ENCODE results near the gene CACNA1D. TPM values are rescaled to one million over a fixed set of nuclear protein-coding genes. Genes with fewer than 3 reads are reported as not detected.

CACNA1D gene
- total RNA-seq, 1 donor from 2014 or later: 5.7 TPM

GRCh38 chr3:53519065-53519709 is 24.8 kb downstream of the CACNA1D start:
- Histone ChIP-seq H3K9me3 (ENCODE audit: control insufficient read depth in 3 of 3, low read length in 3 of 3) (no peaks in the 10 kb centered on the region), H3K4me1 (ENCODE audit: control insufficient read depth in 3 of 3, insufficient read depth in 3 of 3, low read length in 3 of 3) (no peaks in the 10 kb centered on the region), H3K36me3 (ENCODE audit: control insufficient read depth in 3 of 3, insufficient read depth in 3 of 3, low read length in 3 of 3) (no peaks in the 10 kb centered on the region), H3K9ac (ENCODE audit: low read depth in 1 of 3, low read length in 3 of 3) (no peak overlapping the region), H3K27ac (ENCODE audit: low read depth, low read length) (no peak overlapping the region), H3K27me3 (ENCODE audit: control insufficient read depth in 3 of 3, insufficient read depth in 3 of 3, low read length in 3 of 3) (peaks cover 0 to 8% (median 4%) of the 10 kb centered on the region in 3 donors), H3K4me3 (ENCODE audit: low read length in 3 of 3) (no peak overlapping the region)

DNA sequence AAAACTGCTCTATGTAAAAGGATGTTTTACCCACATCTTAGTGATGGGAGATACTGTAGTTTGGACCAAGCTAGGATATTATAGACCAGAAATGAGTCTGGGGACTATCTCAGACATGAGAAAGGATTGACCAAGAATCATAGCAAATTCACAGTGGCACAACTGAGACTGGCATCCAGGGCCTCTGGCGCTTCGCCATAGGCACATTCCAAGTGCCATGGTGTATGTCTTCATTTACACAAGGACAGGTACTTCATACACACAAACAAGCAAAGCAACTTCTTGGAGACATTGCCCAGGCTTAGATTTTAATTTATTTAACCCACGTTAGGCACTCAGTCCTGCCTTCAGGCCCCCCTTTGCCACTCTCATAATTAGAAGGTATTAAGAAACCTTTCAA is 28.9 kb downstream of the CACNA1D start:
- H3K4me3 ChIP-seq (ENCODE audit: low read length in 3 of 3): no peak overlapping the region
- H3K36me3 ChIP-seq (ENCODE audit: control insufficient read depth in 3 of 3, insufficient read depth in 3 of 3, low read length in 3 of 3): no peaks in the 10 kb centered on the region
- peaks cover 0 to 8% (median 0%) of the 10 kb centered on the region in 3 donors for H3K27me3 ChIP-seq (ENCODE audit: control insufficient read depth in 3 of 3, insufficient read depth in 3 of 3, low read length in 3 of 3)
- no peaks in the 10 kb centered on the region for H3K9me3 ChIP-seq (ENCODE audit: control insufficient read depth in 3 of 3, low read length in 3 of 3)
- H3K4me1 ChIP-seq (ENCODE audit: control insufficient read depth in 3 of 3, insufficient read depth in 3 of 3, low read length in 3 of 3): peaks cover 0 to 10% (median 0%) of the 10 kb centered on the region in 3 donors
- H3K9ac ChIP-seq (ENCODE audit: low read depth in 1 of 3, low read length in 3 of 3): no peak overlapping the region
- H3K27ac ChIP-seq (ENCODE audit: low read depth, low read length): no peak overlapping the region

- Histone ChIP-seq H3K9ac (ENCODE audit: low read depth in 1 of 3, low read length in 3 of 3) (no peak overlapping the region), H3K36me3 (ENCODE audit: control insufficient read depth in 3 of 3, insufficient read depth in 3 of 3, low read length in 3 of 3) (no peaks in the 10 kb centered on the region), H3K4me1 (ENCODE audit: control insufficient read depth in 3 of 3, insufficient read depth in 3 of 3, low read length in 3 of 3) (peaks cover 0 to 10% (median 0%) of the 10 kb centered on the region in 3 donors), H3K9me3 (ENCODE audit: control insufficient read depth in 3 of 3, low read length in 3 of 3) (no peaks in the 10 kb centered on the region), H3K4me3 (ENCODE audit: low read length in 3 of 3) (no peak overlapping the region), H3K27ac (ENCODE audit: low read depth, low read length) (no peak overlapping the region), H3K27me3 (ENCODE audit: control insufficient read depth in 3 of 3, insufficient read depth in 3 of 3, low read length in 3 of 3) (peaks cover 0 to 8% (median 0%) of the 10 kb centered on the region in 3 donors)
Observed at GRCh38 chr3:53524566-53524965, 30.2 kb downstream of the CACNA1D start.

GRCh38 chr3:53525765-53526703 is 31.6 kb downstream of the CACNA1D start:
- H3K27me3 ChIP-seq (ENCODE audit: control insufficient read depth in 3 of 3, insufficient read depth in 3 of 3, low read length in 3 of 3): peaks cover 0 to 7% (median 0%) of the 10 kb centered on the region in 3 donors
- no peak overlapping the region for H3K27ac ChIP-seq (ENCODE audit: low read depth, low read length)
- no peaks in the 10 kb centered on the region for H3K9me3 ChIP-seq (ENCODE audit: control insufficient read depth in 3 of 3, low read length in 3 of 3)

GRCh38 chr3:53526704-53527055 is 32.3 kb downstream of the CACNA1D start:
- no peak overlapping the region for H3K4me3 ChIP-seq (ENCODE audit: low read length in 3 of 3)
- no peak overlapping the region for H3K27ac ChIP-seq (ENCODE audit: low read depth, low read length)
- H3K4me1 ChIP-seq (ENCODE audit: control insufficient read depth in 3 of 3, insufficient read depth in 3 of 3, low read length in 3 of 3): peaks cover 0 to 10% (median 0%) of the 10 kb centered on the region in 3 donors
- peaks cover 0 to 5% (median 0%) of the 10 kb centered on the region in 3 donors for H3K27me3 ChIP-seq (ENCODE audit: control insufficient read depth in 3 of 3, insufficient read depth in 3 of 3, low read length in 3 of 3)
- no peak overlapping the region for H3K9ac ChIP-seq (ENCODE audit: low read depth in 1 of 3, low read length in 3 of 3)
- no peaks in the 10 kb centered on the region for H3K9me3 ChIP-seq (ENCODE audit: control insufficient read depth in 3 of 3, low read length in 3 of 3)
- no peaks in the 10 kb centered on the region for H3K36me3 ChIP-seq (ENCODE audit: control insufficient read depth in 3 of 3, insufficient read depth in 3 of 3, low read length in 3 of 3)

More at GRCh38 chr3:53525765-53526703, 31.6 kb downstream of the CACNA1D start:
- H3K4me3 ChIP-seq (ENCODE audit: low read length in 3 of 3): no peak overlapping the region
- no peak overlapping the region for H3K9ac ChIP-seq (ENCODE audit: low read depth in 1 of 3, low read length in 3 of 3)
- H3K36me3 ChIP-seq (ENCODE audit: control insufficient read depth in 3 of 3, insufficient read depth in 3 of 3, low read length in 3 of 3): no peaks in the 10 kb centered on the region
- H3K4me1 ChIP-seq (ENCODE audit: control insufficient read depth in 3 of 3, insufficient read depth in 3 of 3, low read length in 3 of 3): peaks cover 0 to 10% (median 0%) of the 10 kb centered on the region in 3 donors

DNA sequence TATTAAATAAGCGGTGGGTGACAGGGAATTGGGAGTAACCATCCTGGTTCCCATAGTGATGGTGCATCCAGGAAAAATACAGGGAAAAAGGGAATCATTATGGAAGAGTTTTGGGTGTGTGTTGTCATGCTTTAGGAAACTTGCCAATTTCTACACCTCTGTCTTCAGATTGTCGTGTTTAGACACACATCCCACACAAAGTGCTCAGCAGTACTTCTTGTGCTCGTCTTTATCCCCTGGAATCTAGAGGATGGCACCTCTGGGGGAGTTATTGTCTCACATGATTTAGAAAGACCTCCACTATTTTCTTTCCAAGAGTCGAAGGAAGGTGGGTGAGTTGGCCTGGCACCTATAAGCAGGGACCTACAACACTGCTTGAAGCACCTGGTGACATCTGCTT is 35.8 kb downstream of the CACNA1D start:
- Histone ChIP-seq H3K27ac (ENCODE audit: low read depth, low read length) (no peak overlapping the region), H3K9ac (ENCODE audit: low read depth in 1 of 3, low read length in 3 of 3) (no peak overlapping the region), H3K4me1 (ENCODE audit: control insufficient read depth in 3 of 3, insufficient read depth in 3 of 3, low read length in 3 of 3) (peaks cover 0 to 10% (median 0%) of the 10 kb centered on the region in 3 donors), H3K9me3 (ENCODE audit: control insufficient read depth in 3 of 3, low read length in 3 of 3) (no peaks in the 10 kb centered on the region), H3K36me3 (ENCODE audit: control insufficient read depth in 3 of 3, insufficient read depth in 3 of 3, low read length in 3 of 3) (no peaks in the 10 kb centered on the region), H3K4me3 (ENCODE audit: low read length in 3 of 3) (no peak overlapping the region), H3K27me3 (ENCODE audit: control insufficient read depth in 3 of 3, insufficient read depth in 3 of 3, low read length in 3 of 3) (peaks cover 0 to 9% (median 8%) of the 10 kb centered on the region in 3 donors)

DNA sequence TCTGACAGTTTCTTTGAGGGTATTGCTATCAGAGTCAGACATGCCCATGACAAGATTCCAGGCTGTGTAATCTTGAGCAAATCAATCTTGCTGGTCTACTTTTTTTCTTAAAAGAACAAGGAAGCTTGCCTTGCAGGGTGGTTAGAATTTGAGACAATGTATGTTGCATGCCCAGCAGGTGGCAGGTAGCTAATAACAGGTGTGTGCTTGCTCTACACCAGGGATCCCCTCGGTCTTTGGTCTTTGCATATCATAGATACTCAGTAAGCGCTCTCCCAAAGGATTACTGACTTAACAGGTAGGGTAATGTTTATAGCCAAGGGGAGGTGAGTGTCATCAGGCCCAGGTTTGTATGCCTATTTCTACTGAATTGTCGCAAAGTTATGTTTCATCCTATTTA is 37.3 kb downstream of the CACNA1D start:
- H3K9ac ChIP-seq (ENCODE audit: low read depth in 1 of 3, low read length in 3 of 3): no peak overlapping the region
- H3K27me3 ChIP-seq (ENCODE audit: control insufficient read depth in 3 of 3, insufficient read depth in 3 of 3, low read length in 3 of 3): peaks cover 0 to 9% (median 8%) of the 10 kb centered on the region in 3 donors
- H3K4me3 ChIP-seq (ENCODE audit: low read length in 3 of 3): no peak overlapping the region

DNA sequence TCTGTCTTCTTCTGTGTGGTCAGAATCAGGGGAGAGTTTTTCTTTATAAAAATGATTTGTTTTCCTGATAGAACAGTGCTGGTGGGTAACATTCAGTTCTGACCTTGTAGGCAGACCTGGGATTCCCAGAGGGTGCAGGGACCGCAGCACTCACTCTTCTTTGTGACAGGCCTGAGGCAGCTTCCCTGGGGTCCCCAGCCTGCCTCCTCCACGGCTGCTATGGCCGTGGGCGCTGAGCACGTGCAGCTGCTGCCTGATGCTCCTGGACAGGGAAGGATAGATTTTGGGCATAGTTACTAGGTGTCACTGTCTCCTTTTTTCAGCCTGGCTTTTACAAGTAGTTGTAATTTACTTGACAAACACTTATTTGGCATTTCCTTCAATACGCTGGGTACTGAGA is 39.1 kb downstream of the CACNA1D start:
- Histone ChIP-seq H3K27ac (ENCODE audit: low read depth, low read length) (no peak overlapping the region), H3K4me1 (ENCODE audit: control insufficient read depth in 3 of 3, insufficient read depth in 3 of 3, low read length in 3 of 3) (no peaks in the 10 kb centered on the region), H3K4me3 (ENCODE audit: low read length in 3 of 3) (no peak overlapping the region), H3K27me3 (ENCODE audit: control insufficient read depth in 3 of 3, insufficient read depth in 3 of 3, low read length in 3 of 3) (peaks cover 0 to 9% (median 8%) of the 10 kb centered on the region in 3 donors), H3K9me3 (ENCODE audit: control insufficient read depth in 3 of 3, low read length in 3 of 3) (no peaks in the 10 kb centered on the region), H3K36me3 (ENCODE audit: control insufficient read depth in 3 of 3, insufficient read depth in 3 of 3, low read length in 3 of 3) (no peaks in the 10 kb centered on the region), H3K9ac (ENCODE audit: low read depth in 1 of 3, low read length in 3 of 3) (no peak overlapping the region)

More for the DNA sequence above, 37.3 kb downstream of the CACNA1D start:
- H3K27ac ChIP-seq (ENCODE audit: low read depth, low read length): no peak overlapping the region
- H3K36me3 ChIP-seq (ENCODE audit: control insufficient read depth in 3 of 3, insufficient read depth in 3 of 3, low read length in 3 of 3): no peaks in the 10 kb centered on the region
- H3K4me1 ChIP-seq (ENCODE audit: control insufficient read depth in 3 of 3, insufficient read depth in 3 of 3, low read length in 3 of 3): no peaks in the 10 kb centered on the region
- no peaks in the 10 kb centered on the region for H3K9me3 ChIP-seq (ENCODE audit: control insufficient read depth in 3 of 3, low read length in 3 of 3)

DNA sequence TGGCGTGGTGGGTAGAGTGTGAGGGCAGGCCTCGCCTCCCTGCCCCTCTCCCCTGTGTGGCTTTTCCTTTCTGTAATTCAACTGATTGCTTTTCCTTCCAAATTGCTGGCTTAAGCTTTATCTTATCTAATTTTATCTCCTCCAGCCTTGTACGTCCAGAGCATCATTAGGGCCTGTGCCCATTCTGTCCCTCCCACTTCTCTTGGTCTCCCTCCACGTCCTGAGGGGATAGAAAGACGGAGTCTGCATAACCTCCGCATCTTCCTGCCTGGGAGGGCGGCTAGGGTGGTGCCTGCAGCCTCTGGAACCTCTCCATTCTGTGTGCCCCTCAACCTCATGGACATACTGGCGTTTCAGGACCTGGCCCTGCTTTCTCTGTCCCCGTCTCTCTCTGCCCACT is 39.8 kb downstream of the CACNA1D start:
- Histone ChIP-seq H3K4me3 (ENCODE audit: low read length in 3 of 3) (no peak overlapping the region), H3K4me1 (ENCODE audit: control insufficient read depth in 3 of 3, insufficient read depth in 3 of 3, low read length in 3 of 3) (no peaks in the 10 kb centered on the region), H3K27ac (ENCODE audit: low read depth, low read length) (no peak overlapping the region), H3K9ac (ENCODE audit: low read depth in 1 of 3, low read length in 3 of 3) (no peak overlapping the region), H3K27me3 (ENCODE audit: control insufficient read depth in 3 of 3, insufficient read depth in 3 of 3, low read length in 3 of 3) (peaks cover 0 to 9% (median 8%) of the 10 kb centered on the region in 3 donors), H3K36me3 (ENCODE audit: control insufficient read depth in 3 of 3, insufficient read depth in 3 of 3, low read length in 3 of 3) (no peaks in the 10 kb centered on the region), H3K9me3 (ENCODE audit: control insufficient read depth in 3 of 3, low read length in 3 of 3) (no peaks in the 10 kb centered on the region)
